Stomach (tissue), 9 donors: ENCODE results near the gene PLEKHG5. TPM values are rescaled to one million over a fixed set of nuclear protein-coding genes. Genes with fewer than 3 reads are reported as not detected.

Experiments used
- DNase-seq, 2 donors: peaks; one replicate each; pipeline versions ENCODE4 v3.0.0 to v3.0.0-alpha.2; 2013 to 2019
- H3K27ac ChIP-seq, 5 donors: fragments of 200-600 bp in 4 of 5; sonication (generic) in 4 of 5; one replicate each; pipeline ENCODE4 v1.5.1; 2013 to 2019; ENCODE audit warnings: mild to moderate bottlenecking in 1 of 5, moderate library complexity in 1 of 5
- H3K27me3 ChIP-seq, 3 donors: fragments of 200-600 bp; sonication (generic); one replicate each; pipeline ENCODE4 v1.5.1; 2017 to 2019; ENCODE audit warnings: mixed run types in 1 of 3
- H3K36me3 ChIP-seq, 4 donors: fragments of 200-600 bp; sonication (generic); 1 replicate in 3 of 4; 2 replicates in 1 of 4; pipeline ENCODE4 v1.5.1; 2016 to 2019
- H3K4me1 ChIP-seq, 4 donors: fragments of 200-600 bp; sonication (generic); one replicate each; pipeline ENCODE4 v1.5.1; 2016 to 2019
- H3K4me3 ChIP-seq, 4 donors: fragments of 200-600 bp; sonication (generic) in 3 of 4; one replicate each; pipeline ENCODE4 v1.5.1; 2016 to 2019; ENCODE audit warnings: mild to moderate bottlenecking in 1 of 4
- H3K9me3 ChIP-seq, 4 donors: fragments of 200-600 bp; sonication (generic); one replicate each; pipeline ENCODE4 v1.5.1; 2016 to 2019
- CTCF ChIP-seq, 7 experiments: fragments of 450-650 bp in 4 of 7; fragments of 200-600 bp in 3 of 7; sonication (generic) in 3 of 7; IDR thresholded peaks; one replicate each; pipeline ENCODE4 v1.5.1; 2016 to 2019; ENCODE audit warnings: antibody characterized with exemption in 7 of 7, control low read depth in 2 of 7, mild to moderate bottlenecking in 1 of 7
- EP300 ChIP-seq: sonication (generic); formaldehyde crosslinking; IDR thresholded peaks from one replicate; pipeline ENCODE4 v1.6.1; 2017; ENCODE audit warnings: antibody characterized with exemption
- POLR2A ChIP-seq, 4 donors: fragments of 450-650 bp; IDR thresholded peaks; one replicate each; pipeline ENCODE4 v1.6.1; 2016; ENCODE audit warnings: antibody characterized with exemption in 4 of 4, control low read depth in 2 of 4, mild to moderate bottlenecking in 1 of 4, moderate library complexity in 1 of 4
- POLR2AphosphoS5 ChIP-seq, 3 donors: sonication (generic); formaldehyde crosslinking; IDR thresholded peaks; one replicate each; pipeline ENCODE4 v1.6.1; 2016; ENCODE audit warnings: antibody characterized with exemption in 3 of 3
- WGBS, 5 donors: extraction: QIAGEN DNeasy Blood & Tissue Kit in 3 of 5; methylation state at CpG; one replicate each; pipeline versions ENCODE4 v1.1.5 to v1.1.7; 2013 to 2018; 5-methylcytosine and 5-hydroxymethylcytosine counted together
- intact Hi-C: fragments of 100-400 bp; cut with DNase I; formaldehyde crosslinking; loops from one replicate; pipeline ENCODE4 v1.15.1; 2023; ENCODE audit warnings: low total_unique reads
- polyA plus RNA-seq, 3 donors: library from polyadenylated mRNA; stranded (reverse); fragments of 200-250 nt; gene quantifications; one replicate each; pipeline ENCODE4 v1.2.3, GENCODE V29; 2013
- total RNA-seq, 5 donors: library from RNA; depleted of rRNA; stranded (reverse); fragments of >200 nt; gene quantifications; one replicate each; pipeline versions ENCODE4 v1.1.0 to v1.2.3, GENCODE V29; 2014 to 2016
- donor health status: healthy with polysubstance abuse.
- donor health status: Bipolar disorder and iron deficiency.
- donor health status: healthy.

PLEKHG5 gene
- total and polyA plus RNA-seq, 8 donors, result 1.4 to 58.8 (median 7.4) TPM

GRCh38 chr1:6461538-6462411, 29.7 kb downstream of the PLEKHG5 start:
- TF ChIP-seq POLR2A (IDR thresholded peaks at IDR 0.05), result no peak
- no peak for TF ChIP-seq POLR2AphosphoS5 (IDR thresholded peaks at IDR 0.05)
- TF ChIP-seq CTCF (IDR thresholded peaks at IDR 0.05), result no peak
- TF ChIP-seq EP300, result no peak
- intact Hi-C loops, result no loop called here
- Histone ChIP-seq H3K36me3 (peaks cover 0 to 20% (median 8%) of the 10 kb centered on the region in 4 donors), H3K4me3 (no peak overlapping the region), H3K9me3 (no peaks in the 10 kb centered on the region), H3K27me3 (peaks cover 0 to 85% (median 18%) of the 10 kb centered on the region in 3 donors), H3K4me1 (peaks cover 0 to 31% (median 24%) of the 10 kb centered on the region in 4 donors), H3K27ac (peak overlapping the region in 1 of 5 donors; percentile 64)
- no peak for DNase-seq
- 80 to 94% (median 84%) methylated on average over 40 to 48 of the region's 48 CpGs for WGBS, 5 donors

- peaks cover 0 to 85% (median 19%) of the 10 kb centered on the region in 3 donors for H3K27me3 ChIP-seq
- intact Hi-C loops, result no loop called here
- DNase-seq, result no peak
Measured at GRCh38 chr1:6461051-6461530, 30.4 kb downstream of the PLEKHG5 start.

GRCh38 chr1:6460301-6461050, 31.0 kb downstream of the PLEKHG5 start:
- peaks cover 0 to 85% (median 19%) of the 10 kb centered on the region in 3 donors for H3K27me3 ChIP-seq
- WGBS, 5 donors, result 26 to 45% (median 31%) methylated on average over 27 to 39 of the region's 39 CpGs
- peaks cover 0 to 23% (median 21%) of the 10 kb centered on the region in 4 donors for H3K4me1 ChIP-seq
- intact Hi-C loops, result no loop called here
- TF ChIP-seq POLR2A (IDR thresholded peaks at IDR 0.05) (no peak), POLR2AphosphoS5 (IDR thresholded peaks at IDR 0.05) (no peak), CTCF (IDR thresholded peaks at IDR 0.05) (no peak), EP300 (no peak)
- peak overlapping the region in 1 of 5 donors; percentile 64 for H3K27ac ChIP-seq
- DNase-seq, result peak; percentile 36 to 81
- peak overlapping the region; percentile 20 to 46 (median 26) for H3K4me3 ChIP-seq
- peaks cover 0 to 20% (median 8%) of the 10 kb centered on the region in 4 donors for H3K36me3 ChIP-seq
- no peaks in the 10 kb centered on the region for H3K9me3 ChIP-seq

More at GRCh38 chr1:6461051-6461530, 30.4 kb downstream of the PLEKHG5 start:
- peaks cover 0 to 20% (median 8%) of the 10 kb centered on the region in 4 donors for H3K36me3 ChIP-seq
- H3K9me3 ChIP-seq, result no peaks in the 10 kb centered on the region
- TF ChIP-seq POLR2AphosphoS5 (IDR thresholded peaks at IDR 0.05) (no peak), POLR2A (IDR thresholded peaks at IDR 0.05) (no peak), EP300 (no peak), CTCF (IDR thresholded peaks at IDR 0.05) (no peak)
- 64 to 84% (median 77%) methylated on average over 40 of the region's 40 CpGs for WGBS, 5 donors
- peaks cover 0 to 28% (median 24%) of the 10 kb centered on the region in 4 donors for H3K4me1 ChIP-seq
- peak overlapping the region in 1 of 5 donors; percentile 64 for H3K27ac ChIP-seq
- H3K4me3 ChIP-seq, result peak overlapping the region; percentile 15 to 46 (median 26)

GRCh38 chr1:6459850-6460265, 31.6 kb downstream of the PLEKHG5 start:
- Histone ChIP-seq H3K4me1 (peaks cover 2 to 28% (median 25%) of the 10 kb centered on the region in 4 donors), H3K4me3 (peak overlapping the region; percentile 20 to 46 (median 26)), H3K27me3 (peaks cover 4 to 85% (median 21%) of the 10 kb centered on the region in 3 donors), H3K36me3 (peaks cover 0 to 20% (median 8%) of the 10 kb centered on the region in 4 donors), H3K27ac (no peak overlapping the region), H3K9me3 (no peaks in the 10 kb centered on the region)
- peak in 1 of 2 donors; percentile 50 for DNase-seq
- WGBS, 5 donors, result 28 to 41% (median 36%) methylated on average over 15 to 18 of the region's 18 CpGs
- no peak for TF ChIP-seq POLR2A (IDR thresholded peaks at IDR 0.05)
- TF ChIP-seq EP300, result no peak
- TF ChIP-seq CTCF (IDR thresholded peaks at IDR 0.05), result no peak
- TF ChIP-seq POLR2AphosphoS5 (IDR thresholded peaks at IDR 0.05), result no peak
- intact Hi-C loops, result no loop called here
